ENCODE results near the gene ELP5.
A peak's percentile ranks its signal among the peaks of the same experiment; 100 is the strongest.

ELP5 gene

DNA sequence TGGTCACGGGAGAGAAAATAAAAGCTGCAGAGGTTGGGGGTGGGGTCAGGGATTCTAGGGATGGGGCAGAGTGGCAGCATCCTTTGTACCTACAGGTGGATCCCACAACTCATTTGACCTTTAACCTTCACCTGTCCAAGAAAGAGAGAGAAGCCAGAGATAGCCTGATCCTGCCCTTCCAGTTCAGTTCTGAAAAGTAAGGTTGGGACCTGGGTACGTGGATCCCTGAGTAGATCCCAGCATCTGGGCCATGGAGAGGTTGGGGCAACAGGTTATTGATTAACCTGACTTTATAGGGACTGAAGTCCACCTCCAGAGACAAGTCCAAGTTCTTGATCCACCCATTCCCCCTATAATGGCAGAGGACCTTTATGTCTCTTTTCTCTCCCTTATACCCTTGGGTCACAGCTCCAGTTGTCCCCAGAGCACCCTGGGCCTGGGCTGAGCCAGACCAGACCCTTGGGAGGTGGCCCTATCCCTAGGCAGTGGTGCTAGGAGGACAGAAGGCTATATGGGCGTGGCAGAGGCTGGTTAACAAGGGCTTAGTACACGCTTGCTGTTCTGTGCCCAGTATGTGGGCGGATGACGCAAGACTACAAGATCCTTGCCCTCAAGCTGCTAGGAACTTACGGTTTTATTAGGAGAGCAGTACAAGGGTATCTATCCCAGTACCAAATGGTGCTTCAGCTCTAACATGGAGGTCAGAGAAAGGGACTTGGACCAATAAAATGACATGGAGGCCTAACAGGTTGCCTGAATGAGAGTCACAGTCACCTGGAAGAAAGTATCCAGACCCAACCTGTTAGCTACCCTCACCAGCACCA lies 6.9 kb downstream of the ELP5 start:
- no peak for DNase-seq

DNA sequence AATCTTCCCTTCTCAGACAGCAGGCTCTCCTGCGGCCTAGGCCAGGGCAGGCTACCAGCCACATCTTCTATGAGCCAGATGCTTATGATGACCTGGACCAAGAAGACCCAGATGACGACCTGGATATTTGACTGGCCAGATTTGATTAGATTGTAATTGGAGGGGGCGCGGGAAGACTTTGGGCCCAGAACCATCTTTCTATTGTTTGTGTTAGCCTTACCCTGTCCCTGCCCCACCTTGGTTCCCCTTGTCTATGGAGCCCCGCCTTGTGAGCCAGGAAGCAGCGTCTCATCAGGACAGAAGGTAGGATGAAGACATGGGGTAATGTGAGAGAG lies 7.5 kb downstream of the ELP5 start:
- no peak for DNase-seq

DNA sequence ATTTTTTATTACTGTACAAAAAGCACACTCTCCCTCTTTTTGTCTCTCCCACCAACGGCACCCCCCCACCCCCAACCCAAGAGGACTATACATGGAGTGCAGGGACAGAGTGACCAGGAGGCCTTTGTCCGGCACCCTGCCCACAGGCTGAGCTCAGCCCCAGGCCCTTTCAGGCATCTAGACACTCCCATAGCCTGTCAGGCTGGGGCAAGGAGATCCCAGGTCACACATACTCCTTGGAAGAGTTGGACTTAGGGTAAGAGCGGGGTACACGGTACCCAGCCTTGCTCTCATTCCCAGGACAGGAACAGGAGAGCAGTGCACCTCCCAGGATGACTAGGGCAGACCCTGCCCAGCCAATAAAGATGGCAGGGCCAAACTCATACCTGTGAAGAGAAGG lies 8.1 kb downstream of the ELP5 start:
- no peak for DNase-seq

DNA sequence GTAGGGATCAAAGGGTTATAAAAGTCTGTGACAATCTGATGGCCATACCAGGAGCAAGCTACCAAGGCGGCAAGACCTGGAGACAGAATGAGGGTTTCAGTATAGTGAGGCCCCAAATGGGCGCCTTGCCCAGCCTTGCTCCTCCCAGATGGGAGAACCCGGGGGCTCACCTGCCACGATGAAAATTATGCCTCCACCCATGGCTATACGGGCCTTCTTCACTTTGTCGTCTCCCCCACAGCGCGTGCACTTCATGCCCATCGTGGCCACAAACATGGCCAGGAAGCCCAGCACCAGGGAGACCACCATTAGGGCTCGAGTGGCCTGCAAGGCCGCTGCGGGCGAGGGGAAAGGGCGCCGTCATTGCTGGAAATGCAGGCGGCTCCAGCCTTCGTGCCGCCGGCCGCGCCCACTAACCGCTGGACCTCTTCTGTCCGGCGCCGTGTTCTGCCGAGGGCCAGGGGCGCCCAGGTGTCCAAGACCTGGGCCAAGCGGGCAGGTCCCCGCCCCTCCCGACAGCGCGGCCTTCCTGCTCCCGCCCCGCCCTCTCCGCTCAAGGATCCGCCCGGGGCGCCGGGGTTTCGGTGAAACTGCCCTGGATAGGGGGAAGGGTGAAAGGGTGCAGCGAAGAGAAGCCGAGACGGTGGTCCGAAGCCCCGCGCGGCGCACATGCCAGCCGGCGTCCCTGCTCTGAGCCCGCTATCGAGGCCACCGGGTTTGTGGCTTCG lies 8.8 kb downstream of the ELP5 start:
- no peak for DNase-seq

DNA sequence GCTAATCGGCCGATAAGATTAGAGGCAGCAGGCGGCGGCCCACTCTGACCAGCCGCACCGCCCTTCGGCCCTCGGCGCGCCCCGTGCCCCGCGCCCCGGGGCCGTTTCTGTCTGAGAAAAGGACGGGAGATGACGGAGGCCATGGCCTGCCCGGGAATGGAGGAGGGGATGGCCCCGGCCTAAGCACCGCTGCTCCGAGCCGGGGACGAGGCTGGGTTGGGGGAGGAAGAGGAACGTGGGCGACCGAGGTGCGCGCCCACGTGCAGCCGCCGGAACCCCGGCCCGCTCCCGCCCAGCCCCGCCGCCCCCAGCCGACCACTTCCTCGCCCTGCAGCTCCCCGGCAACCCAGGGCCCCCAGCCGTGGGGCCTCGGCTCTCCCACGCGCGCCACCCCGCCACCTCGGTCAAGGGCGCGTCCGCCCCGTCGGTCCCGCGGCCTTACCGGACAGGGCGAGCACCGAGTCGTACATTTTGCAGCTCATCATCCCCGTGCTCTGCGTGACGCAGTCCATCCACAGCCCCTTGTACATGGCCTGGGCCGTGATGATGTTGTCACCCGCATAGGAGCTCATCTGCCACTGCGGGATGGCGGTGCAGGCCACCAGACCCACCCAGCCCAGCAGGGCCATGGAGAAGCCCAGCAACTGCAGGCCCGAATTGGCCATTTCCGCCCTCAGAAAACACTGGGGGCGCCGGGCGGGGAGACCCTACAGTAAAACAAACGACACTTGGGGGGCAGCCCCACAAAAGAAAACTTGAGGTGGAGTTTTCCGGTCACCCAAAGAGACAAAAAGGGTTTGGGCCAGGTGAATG lies 9.6 kb downstream of the ELP5 start:
- DNase-seq: no peak

DNA sequence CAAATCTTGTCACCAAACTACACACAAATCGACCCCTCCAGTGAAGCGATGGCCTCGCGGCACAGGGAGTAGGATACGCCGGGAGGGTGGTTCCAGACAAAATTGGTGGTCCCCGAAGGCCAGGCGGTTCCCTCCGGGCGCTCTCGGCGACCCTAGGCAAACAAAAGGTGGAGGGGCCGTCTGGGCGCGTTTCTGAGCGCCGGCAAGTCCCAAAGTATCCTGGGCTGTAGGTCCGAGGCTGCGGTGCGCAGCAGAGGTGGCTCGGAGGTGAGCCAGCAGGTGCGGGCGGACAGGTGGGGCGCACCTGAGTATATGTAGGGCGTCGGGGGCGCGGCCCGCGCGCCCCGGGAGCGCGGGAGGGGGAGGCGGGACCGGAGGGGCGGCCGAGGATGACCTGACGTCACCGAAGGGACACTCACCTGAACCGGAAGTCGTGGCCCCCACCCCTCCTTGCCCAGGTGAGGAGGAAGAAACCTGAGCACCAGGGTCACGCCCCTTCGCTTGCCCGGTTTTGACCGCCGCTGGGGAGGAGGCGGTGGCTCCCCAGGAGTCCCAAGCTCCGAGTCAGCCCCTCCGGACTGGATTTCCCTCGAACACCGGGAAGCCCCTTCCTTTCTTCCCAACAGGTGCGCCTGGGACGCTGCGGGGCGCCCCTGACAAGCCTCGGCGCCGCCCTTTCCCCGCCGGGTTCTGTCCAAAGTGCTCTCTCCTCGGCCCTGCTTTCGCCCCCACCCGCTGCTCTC lies 10.3 kb downstream of the ELP5 start, which contains the start of gene CLDN7:
Gene CLDN7, minus strand, starts transcription at position 287 of the 743 bp plus-strand sequence. CDS start 435 bp downstream, outside the sequence.
- peak; percentile 31 to 68 for DNase-seq

DNA sequence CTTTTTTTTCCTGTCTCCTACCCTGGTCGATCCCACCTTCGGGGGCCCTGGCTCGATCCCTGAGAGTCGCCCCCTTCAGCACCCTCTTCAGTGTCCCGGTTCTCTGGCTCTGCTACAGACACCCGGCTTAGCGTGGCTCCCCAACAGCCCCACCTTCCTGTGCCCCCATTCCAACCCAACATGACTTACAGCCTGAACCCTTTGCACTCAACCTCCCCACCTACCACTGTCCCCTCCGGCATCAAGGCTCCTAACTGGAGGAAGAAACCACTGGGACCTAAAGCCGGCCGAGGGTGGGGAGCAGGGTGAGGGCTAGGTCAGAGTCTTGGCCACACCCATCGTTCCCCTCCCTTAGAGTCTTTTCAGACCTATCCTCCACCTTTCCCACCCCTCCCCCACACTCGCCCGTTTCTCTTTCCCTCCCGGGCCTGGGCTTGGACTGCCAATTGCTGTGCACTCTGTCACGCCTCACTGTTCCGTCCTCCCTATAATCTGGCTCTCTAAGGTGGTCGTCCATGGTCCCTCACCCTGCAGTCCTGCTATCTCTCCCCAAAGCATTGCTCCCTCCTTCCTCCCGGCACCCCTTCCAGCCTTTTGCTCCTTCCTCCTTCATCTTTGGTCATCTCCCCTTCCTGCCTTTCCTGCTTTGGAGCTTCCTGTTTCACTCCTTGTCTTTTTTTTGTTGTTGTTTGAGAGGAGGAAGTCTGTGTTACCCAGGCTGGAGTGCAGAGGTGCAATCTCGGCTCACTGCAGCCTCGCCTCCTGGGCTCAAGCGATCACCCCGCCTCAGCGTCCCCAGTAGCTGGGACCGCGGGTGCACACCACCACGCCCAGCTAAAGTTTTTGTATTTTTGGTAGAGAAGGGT lies 11.2 kb downstream of the ELP5 start:
- peak in 1 of 2 experiments; percentile 10 for DNase-seq

DNA sequence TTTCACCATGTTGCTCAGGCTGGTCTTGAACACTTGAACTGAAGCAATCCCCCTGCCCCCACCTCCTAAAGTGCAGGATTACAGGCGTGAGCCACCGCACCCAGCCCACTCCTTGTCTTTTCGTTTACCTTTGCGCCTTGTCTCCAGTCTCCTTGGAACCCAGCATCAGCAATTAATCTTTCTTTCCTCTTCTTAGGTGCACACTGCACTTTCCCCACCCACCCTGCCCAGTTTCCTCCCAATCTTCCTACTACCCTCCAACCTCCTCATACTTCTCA lies 11.7 kb downstream of the ELP5 start:
- DNase-seq: no peak

DNA sequence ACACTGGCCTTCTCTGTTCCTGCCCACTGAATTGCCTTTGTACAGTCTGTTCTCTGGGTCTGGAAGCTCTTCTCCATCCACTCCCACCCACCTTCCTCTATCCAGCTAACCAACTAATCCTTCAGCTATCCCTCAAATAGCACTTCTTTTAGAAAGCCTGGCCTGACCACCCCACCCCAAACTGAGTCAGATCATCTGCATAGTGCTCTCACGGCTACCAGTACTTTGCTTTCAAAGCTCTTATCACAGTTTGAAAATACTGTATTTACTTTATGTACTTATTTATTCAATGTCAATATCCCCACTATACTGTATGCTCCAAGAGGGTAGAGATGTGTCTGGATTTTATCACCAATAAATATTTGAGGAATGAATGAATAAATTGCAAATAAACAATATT lies 14.8 kb downstream of the ELP5 start:
- DNase-seq: no peak

DNA sequence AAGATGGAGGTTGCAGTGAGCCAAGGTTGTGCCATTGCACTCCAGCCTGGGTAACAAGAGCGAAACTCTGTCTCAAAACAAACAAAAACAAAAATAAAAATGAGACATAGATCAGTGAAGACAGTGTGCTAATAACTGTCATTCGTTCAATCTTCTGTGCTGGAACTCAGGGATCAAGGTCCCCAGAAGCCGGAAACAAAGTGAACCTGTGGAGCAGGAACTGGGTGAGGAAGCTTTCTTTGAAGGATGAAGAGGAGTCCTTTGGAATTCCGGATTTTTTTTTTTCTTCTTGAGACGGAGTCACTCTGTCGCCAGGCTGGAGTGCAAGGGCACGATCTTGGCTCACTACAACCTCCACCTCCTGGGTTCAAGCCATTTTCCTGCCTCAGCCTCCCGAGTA lies 27.4 kb downstream of the ELP5 start:
- no peak for DNase-seq

DNA sequence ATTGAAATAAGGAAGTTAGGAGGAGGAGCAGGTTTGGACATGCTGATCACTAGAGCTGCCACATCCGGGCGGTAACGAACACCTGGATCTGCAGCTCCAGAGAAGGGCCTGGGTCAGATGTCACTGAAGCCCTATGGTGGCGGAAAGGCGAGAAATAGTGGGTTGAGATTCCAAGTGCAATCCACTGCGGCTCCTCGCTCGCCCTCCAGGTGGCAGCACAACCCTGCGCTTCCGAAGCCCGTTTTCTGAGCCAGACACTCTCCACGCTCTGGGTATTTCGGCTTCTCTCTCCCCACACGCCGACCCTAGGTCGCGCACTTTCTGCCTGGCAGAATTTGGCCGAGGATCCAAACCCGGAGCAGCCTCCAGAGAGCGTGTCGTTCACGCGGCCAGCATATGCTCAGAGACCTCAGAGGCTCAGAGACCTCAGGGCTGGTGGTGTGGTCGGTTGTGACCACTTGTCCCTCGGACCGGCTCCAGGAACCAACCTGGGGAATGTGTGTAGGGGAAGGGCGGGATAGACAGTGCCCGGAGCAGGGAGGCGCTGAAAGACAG lies 28.6 kb downstream of the ELP5 start:
- DNase-seq: peak in 1 of 2 experiments; percentile 17

DNA sequence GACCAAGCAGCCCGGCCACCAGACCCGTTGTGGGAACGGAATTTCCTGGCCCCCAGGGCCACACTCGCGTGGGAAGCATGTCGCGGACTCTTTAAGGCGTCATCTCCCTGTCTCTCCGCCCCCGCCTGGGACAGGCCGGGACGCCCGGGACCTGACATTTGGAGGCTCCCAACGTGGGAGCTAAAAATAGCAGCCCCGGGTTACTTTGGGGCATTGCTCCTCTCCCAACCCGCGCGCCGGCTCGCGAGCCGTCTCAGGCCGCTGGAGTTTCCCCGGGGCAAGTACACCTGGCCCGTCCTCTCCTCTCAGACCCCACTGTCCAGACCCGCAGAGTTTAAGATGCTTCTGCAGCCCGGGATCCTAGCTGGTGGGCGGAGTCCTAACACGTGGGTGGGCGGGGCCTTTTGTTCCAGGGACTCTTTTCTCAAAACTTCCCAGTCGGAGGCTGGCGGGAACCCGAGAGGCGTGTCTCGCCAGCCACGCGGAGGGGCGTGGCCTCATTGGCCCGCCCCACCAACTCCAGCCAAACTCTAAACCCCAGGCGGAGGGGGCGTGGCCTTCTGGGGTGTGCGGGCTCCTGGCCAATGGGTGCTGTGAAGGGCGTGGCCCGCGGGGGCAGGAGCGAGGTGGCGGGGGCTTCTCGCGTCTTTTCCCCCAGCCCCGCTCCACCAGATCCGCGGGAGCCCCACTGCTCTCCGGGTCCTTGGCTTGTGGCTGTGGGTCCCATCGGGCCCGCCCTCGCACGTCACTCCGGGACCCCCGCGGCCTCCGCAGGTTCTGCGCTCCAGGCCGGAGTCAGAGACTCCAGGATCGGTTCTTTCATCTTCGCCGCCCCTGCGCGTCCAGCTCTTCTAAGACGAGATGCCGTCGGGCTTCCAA lies 29.3 kb downstream of the ELP5 start, which contains the start of gene SLC2A4:
Gene SLC2A4, plus strand, starts transcription at position 645 of the 879 bp plus-strand sequence. Its CDS starts 217 bp downstream, at position 862.
- DNase-seq: peak; percentile 82 to 90

DNA sequence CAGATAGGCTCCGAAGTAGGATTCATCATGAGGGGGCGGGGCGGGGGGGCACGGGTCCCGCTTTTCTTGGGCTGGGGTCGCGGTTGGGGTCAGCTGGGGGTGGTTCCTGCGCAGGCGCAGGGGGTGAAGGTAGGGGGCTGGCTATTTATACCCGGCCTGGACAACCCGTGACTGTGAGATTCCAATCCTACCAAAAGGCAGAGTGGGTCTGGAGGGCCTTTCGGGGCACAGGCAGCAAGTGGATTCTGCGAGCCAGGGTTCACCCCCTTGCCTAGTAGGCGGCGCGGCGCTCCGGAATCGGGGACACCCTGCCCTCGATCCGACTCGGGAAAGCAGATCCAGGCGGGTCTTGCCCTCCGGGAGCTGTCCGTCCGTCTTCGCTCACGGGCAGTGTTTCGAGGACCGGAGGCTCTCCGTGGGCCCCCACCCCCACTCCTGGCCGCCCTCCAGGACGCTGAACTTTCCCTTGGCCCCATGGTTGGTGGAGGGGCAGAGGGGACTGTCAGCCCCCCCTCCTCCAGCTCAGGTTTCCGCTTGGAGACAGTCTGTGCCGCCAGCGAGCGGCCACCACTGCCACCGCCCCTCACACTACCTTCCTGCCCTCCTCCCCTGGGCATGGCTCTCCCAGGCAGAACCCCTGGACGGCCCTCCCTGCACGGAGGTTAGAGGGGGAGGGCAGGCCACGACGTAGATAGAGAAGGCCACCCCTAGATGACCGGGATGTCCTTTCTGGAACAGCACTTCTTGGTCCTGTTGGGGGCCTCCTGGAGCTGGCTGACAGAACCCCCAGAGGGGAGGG lies 30.1 kb downstream of the ELP5 start:
- DNase-seq: no peak

DNA sequence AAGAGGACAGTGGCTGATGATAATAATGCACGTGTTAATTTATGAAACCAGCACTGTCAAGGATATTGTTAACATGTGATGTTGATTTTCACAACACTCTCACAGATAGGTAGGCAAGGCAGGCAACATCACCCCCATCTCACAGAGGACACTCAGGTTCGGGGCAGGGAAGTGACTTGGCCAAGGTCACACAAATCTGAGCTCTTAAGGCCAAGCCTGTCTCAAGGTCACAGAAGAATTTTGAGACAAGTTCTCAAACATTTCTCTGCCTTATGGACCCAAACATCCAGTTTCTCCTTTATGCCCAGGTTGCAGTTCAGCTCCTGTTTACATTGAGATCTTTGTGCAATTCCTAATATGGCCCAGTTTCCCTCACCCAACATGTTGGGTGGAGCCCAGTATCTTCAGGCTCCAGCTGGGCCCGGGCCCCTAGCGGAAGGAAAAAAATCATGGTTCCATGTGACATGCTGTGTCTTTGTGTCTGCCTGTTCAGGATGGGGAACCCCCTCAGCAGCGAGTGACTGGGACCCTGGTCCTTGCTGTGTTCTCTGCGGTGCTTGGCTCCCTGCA lies 30.8 kb downstream of the ELP5 start:
- no peak for DNase-seq

DNA sequence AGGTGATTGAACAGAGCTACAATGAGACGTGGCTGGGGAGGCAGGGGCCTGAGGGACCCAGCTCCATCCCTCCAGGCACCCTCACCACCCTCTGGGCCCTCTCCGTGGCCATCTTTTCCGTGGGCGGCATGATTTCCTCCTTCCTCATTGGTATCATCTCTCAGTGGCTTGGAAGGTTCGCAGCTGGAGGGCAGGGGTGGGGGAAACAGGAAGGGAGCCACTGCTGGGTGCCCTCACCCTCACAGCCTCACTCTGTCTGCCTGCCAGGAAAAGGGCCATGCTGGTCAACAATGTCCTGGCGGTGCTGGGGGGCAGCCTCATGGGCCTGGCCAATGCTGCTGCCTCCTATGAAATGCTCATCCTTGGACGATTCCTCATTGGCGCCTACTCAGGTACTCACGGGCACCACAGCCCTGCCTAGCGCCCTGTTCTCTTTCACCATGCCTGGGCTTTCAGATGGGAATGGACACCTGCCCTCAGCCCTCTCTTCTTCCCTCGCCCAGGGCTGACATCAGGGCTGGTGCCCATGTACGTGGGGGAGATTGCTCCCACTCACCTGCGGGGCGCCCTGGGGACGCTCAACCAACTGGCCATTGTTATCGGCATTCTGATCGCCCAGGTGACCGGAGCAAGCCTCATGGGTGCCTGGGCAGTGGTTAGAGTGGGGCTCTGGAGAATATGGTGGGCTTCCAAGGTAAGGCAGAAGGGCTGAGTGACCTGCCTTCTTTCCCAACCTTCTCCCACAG lies 31.6 kb downstream of the ELP5 start:
- no peak for DNase-seq

DNA sequence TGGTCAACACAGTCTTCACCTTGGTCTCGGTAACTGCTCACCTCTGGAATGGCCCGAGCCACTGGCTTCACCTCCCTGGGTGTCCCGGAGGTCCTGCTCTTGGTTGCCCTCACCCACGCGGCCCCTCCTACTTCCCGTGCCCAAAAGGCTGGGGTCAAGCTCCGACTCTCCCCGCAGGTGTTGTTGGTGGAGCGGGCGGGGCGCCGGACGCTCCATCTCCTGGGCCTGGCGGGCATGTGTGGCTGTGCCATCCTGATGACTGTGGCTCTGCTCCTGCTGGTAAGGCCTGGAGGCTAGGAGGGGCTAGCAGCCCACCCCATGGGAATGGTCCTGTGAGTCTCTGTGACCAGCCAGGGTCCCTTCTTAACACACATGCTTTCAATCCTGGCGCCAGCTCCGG lies 32.9 kb downstream of the ELP5 start:
- DNase-seq: no peak

DNA sequence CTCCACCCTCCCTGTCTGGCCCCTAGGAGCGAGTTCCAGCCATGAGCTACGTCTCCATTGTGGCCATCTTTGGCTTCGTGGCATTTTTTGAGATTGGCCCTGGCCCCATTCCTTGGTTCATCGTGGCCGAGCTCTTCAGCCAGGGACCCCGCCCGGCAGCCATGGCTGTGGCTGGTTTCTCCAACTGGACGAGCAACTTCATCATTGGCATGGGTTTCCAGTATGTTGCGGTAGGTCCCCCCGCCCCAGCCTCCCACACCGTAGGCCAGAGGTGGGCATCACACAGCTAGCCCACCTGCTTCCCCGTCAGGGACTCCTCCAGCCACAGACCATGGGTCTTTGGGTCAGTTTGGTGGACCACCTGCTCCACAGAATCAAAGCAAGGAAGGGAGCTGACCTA lies 33.7 kb downstream of the ELP5 start:
- no peak for DNase-seq

DNA sequence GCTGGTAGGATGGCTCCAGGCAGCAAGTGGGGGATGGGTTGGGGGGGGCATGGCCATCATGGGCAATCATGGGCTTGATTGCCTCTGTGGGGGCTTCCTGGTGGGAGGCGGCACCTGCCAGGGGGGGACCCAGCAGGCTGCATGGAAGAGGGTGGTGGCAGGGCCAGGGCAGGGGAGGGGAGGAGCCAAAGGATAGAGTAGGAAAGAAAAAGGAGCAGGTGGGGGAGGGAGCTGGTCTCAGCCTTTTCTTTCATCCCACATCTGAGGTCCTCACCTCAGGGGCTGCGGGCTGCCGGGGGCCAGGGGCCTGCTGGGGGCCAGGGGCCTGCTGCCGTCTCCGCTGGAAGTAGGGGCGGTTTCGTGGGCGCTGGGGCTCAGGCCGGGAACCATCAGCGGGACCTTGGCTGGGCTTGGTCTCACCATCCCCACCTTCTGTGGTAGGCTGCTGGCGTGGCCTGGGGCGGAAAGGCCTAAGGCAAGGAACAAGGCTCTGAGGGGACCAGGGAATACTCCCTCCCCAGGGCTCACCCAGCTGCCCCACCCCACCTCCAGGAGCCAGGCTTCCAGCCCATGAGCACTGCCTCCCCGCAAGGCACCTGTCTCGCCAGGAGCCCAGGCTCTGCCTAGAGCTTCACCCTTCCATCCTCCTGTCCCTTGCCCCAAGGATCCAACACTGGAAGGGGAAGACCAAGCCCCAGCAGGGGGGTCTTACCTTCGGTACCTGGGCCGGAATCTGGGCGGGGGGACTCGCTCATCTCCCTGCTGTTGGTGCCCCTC lies 37.4 kb downstream of the ELP5 start:
- no peak for DNase-seq

Measured in NCI-H187 (cell line).